Keratinocyte (primary cell): ENCODE data around the gene PCDHGA11. TPM values are rescaled to one million over a fixed set of nuclear protein-coding genes. Genes with fewer than 3 reads are reported as not detected.
"Not testable (repeated sequence)": the region's sequence is repeated elsewhere in the genome, so short reads cannot be mapped to it uniquely, and the experiment has no call there.

Experiments
- DNase-seq: peaks from one replicate; pipeline ENCODE4 v3.0.0-alpha.2; 2011; ENCODE audit warnings: low read depth, missing footprints, low spot score
- FAIRE-seq: peaks from 2 replicates; lab custom pipeline; 2011; peaks lifted over from hg19 to GRCh38; lab: Jason Lieb, UNC
- H2AFZ ChIP-seq: 2 replicates; pipeline ENCODE4 v1.6.0; 2012; ENCODE audit warnings: low read length, control low read depth, inconsistent platforms; ENCODE audit not compliant: control insufficient read depth
- H3K27ac ChIP-seq: 2 replicates; pipeline ENCODE4 v1.5.1; 2011; ENCODE audit warnings: low read length; ENCODE audit not compliant: control insufficient read depth, insufficient read depth
- H3K27me3 ChIP-seq: 3 replicates; pipeline ENCODE4 v1.6.0; 2011; ENCODE audit warnings: low read length; ENCODE audit not compliant: control insufficient read depth, insufficient read depth; ENCODE audit errors: extremely low read depth
- H3K36me3 ChIP-seq, 2 experiments: 2 replicates in 1 of 2; 3 replicates in 1 of 2; pipeline ENCODE4 v1.5.1; 2011; ENCODE audit warnings: low read length in 2 of 2, mild to moderate bottlenecking in 1 of 2; ENCODE audit not compliant: control insufficient read depth in 2 of 2, insufficient read depth in 2 of 2; ENCODE audit errors: extremely low read depth in 1 of 2
- H3K4me1 ChIP-seq: 3 replicates; pipeline ENCODE4 v1.5.1; 2011; ENCODE audit warnings: low read length; ENCODE audit not compliant: control insufficient read depth, insufficient read depth; ENCODE audit errors: extremely low read depth
- H3K4me2 ChIP-seq: 3 replicates; pipeline ENCODE4 v1.6.0; 2011; ENCODE audit warnings: low read depth, low read length; ENCODE audit not compliant: control insufficient read depth, insufficient read depth; ENCODE audit errors: extremely low read depth
- H3K4me3 ChIP-seq, 3 experiments: fragments of 200-600 bp in 1 of 3; sonication (generic) in 1 of 3; 2 replicates in 2 of 3; 3 replicates in 1 of 3; pipeline ENCODE4 v1.5.1; 2011 to 2016; ENCODE audit warnings: low read length in 3 of 3, mild to moderate bottlenecking in 3 of 3, control low read depth in 2 of 3, inconsistent platforms in 1 of 3, low read depth in 1 of 3, mixed read lengths in 1 of 3, mixed run types in 1 of 3, moderate library complexity in 1 of 3; ENCODE audit not compliant: control insufficient read depth in 2 of 3, insufficient read depth in 2 of 3; ENCODE audit errors: extremely low read depth in 1 of 3
- H3K79me2 ChIP-seq: 2 replicates; pipeline ENCODE4 v1.6.0; 2012; ENCODE audit warnings: low read length; ENCODE audit not compliant: control insufficient read depth, insufficient read depth
- H3K9ac ChIP-seq: 3 replicates; pipeline ENCODE4 v1.6.0; 2011; ENCODE audit warnings: low read length; ENCODE audit not compliant: control insufficient read depth, insufficient read depth; ENCODE audit errors: extremely low read depth
- H3K9me1 ChIP-seq: 3 replicates; pipeline ENCODE4 v1.6.0; 2011; ENCODE audit warnings: low read length; ENCODE audit not compliant: control insufficient read depth, insufficient read depth; ENCODE audit errors: extremely low read depth
- H3K9me3 ChIP-seq: 2 replicates; pipeline ENCODE4 v1.5.1; 2012; ENCODE audit warnings: low read depth, low read length; ENCODE audit not compliant: control insufficient read depth
- H4K20me1 ChIP-seq: 3 replicates; pipeline ENCODE4 v1.6.0; 2011; ENCODE audit warnings: low read length; ENCODE audit not compliant: control insufficient read depth, insufficient read depth; ENCODE audit errors: extremely low read depth
- dilution Hi-C: fragments of 300-500 bp; cut with MboI; formaldehyde crosslinking; loops from one replicate; pipeline ENCODE4 v1.7.0; 2020; ENCODE audit warnings: low sequenced_read_pairs; ENCODE audit not compliant: extremely low pct_ligation_motif_present
- polyA plus RNA-seq, 5 experiments: library from polyadenylated mRNA; depleted of rRNA in 3 of 5; stranded (reverse) in 3 of 5; stranded (forward) in 1 of 5; unstranded in 1 of 5; fragments of >200 nt; gene quantifications; 1 replicate in 1 of 5; 2 replicates in 3 of 5; 3 replicates in 1 of 5; pipeline versions ENCODE4 v1.2.1 to v1.2.3, GENCODE V29; 2011 to 2012; ENCODE audit warnings: missing spikeins in 2 of 5, low read depth in 1 of 5, low replicate concordance in 1 of 5
- TF ChIP-seq, protein P1 (sequence below), 3 experiments: IDR thresholded peaks in 1 of 3; conservative IDR thresholded peaks in 1 of 3; optimal IDR thresholded peaks in 1 of 3; 2 replicates in 2 of 3; 3 replicates in 1 of 3; pipeline versions ENCODE3 to v1.5.1; 2011; ENCODE audit warnings: low read length in 3 of 3, mild to moderate bottlenecking in 3 of 3, moderate library complexity in 2 of 3, control low read depth in 1 of 3, inconsistent platforms in 1 of 3; ENCODE audit not compliant: insufficient read depth in 2 of 3; ENCODE audit errors: extremely low read depth in 1 of 3

Gene PCDHGA11
- polyA plus RNA-seq, 1 donor (not counting 4 experiments of a cell fraction or from before 2014, with no cell fraction given) = 1.4 TPM

DNA sequence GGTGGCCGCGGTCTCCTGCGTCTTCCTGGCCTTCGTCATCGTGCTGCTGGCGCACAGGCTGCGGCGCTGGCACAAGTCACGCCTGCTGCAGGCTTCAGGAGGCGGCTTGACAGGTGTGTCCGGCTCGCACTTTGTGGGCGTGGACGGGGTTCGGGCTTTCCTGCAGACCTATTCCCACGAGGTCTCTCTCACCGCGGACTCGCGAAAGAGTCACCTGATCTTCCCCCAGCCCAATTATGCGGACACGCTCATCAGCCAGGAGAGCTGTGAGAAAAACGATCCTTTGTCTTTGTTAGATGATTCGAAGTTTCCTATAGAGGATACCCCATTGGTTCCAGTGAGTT is 5.6 kb upstream of the PCDHGA11 start:
- H3K9ac ChIP-seq, FAIRE-seq, H3K9me1 ChIP-seq, H2AFZ ChIP-seq, dilution Hi-C loops, H3K27ac ChIP-seq, H3K4me3 ChIP-seq, DNase-seq, H3K4me1 ChIP-seq, H3K4me2 ChIP-seq, H4K20me1 ChIP-seq, H3K79me2 ChIP-seq, H3K36me3 ChIP-seq: not testable (repeated sequence)
- Histone ChIP-seq H3K27me3 (peaks cover 21% of the 10 kb centered on the region), H3K9me3 (peaks cover 21% of the 10 kb centered on the region)

DNA sequence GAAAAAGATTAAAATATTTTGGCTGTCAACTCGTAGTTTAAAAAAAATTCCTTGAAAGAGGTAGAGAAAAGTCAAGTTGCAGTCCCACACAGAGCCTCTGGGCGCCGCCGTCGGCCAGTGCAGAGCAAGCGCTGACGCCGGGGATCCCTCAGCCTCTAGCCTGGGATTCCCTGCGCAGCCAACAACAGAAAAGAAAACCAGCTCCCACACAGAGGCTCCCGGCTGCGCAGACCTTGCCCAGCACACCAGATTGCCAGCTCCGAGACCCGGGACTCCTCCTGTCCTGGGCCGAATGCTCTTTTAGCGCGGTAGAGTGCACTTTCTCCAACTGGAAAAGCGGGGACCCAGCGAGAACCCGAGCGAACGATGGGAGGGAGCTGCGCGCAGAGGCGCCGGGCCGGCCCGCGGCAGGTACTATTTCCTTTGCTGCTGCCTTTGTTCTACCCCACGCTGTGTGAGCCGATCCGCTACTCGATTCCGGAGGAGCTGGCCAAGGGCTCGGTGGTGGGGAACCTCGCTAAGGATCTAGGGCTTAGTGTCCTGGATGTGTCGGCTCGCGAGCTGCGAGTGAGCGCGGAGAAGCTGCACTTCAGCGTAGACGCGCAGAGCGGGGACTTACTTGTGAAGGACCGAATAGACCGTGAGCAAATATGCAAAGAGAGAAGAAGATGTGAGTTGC is 3.2 kb upstream of the PCDHGA11 start, which contains the start of gene PCDHGB7:
TSS of gene PCDHGB7 (plus strand) at position 184 of the 679 bp plus-strand sequence. CDS start at position 367, 183 bp downstream.
- H3K9me1 ChIP-seq, dilution Hi-C loops, H4K20me1 ChIP-seq, FAIRE-seq, H3K4me1 ChIP-seq, DNase-seq, H3K27ac ChIP-seq, H3K36me3 ChIP-seq, H3K79me2 ChIP-seq: not testable (repeated sequence)
- TF ChIP-seq, protein P1, sequence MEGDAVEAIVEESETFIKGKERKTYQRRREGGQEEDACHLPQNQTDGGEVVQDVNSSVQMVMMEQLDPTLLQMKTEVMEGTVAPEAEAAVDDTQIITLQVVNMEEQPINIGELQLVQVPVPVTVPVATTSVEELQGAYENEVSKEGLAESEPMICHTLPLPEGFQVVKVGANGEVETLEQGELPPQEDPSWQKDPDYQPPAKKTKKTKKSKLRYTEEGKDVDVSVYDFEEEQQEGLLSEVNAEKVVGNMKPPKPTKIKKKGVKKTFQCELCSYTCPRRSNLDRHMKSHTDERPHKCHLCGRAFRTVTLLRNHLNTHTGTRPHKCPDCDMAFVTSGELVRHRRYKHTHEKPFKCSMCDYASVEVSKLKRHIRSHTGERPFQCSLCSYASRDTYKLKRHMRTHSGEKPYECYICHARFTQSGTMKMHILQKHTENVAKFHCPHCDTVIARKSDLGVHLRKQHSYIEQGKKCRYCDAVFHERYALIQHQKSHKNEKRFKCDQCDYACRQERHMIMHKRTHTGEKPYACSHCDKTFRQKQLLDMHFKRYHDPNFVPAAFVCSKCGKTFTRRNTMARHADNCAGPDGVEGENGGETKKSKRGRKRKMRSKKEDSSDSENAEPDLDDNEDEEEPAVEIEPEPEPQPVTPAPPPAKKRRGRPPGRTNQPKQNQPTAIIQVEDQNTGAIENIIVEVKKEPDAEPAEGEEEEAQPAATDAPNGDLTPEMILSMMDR (optimal IDR thresholded peaks at IDR 0.05 in 1 of 3, IDR thresholded peaks at IDR 0.05 in 1 of 3, conservative IDR thresholded peaks at IDR 0.05 in 1 of 3; ENCODE audit: extremely low read depth in 1 of 3, insufficient read depth in 2 of 3, low read length in 3 of 3) = peak; percentile 55 to 78 (median 66)
- Histone ChIP-seq H3K9ac (peak within 1 kb of the TSS; percentile 16), H3K27me3 (peaks cover 34% of the 10 kb centered on the region), H3K9me3 (peaks cover 24% of the 10 kb centered on the region), H3K4me3 (peak within 1 kb of the TSS; percentile 36 to 46 (median 43)), H3K4me2 (peak within 1 kb of the TSS; percentile 44), H2AFZ (peak within 1 kb of the TSS; percentile 61)
